ENCODE results near the gene CRELD1. TPM values are rescaled to one million over a fixed set of nuclear protein-coding genes. Genes with fewer than 3 reads are reported as not detected.

CRELD1 gene
- total and polyA plus RNA-seq, 11 donors = 45.9 to 77.8 (median 61.8) TPM

DNA sequence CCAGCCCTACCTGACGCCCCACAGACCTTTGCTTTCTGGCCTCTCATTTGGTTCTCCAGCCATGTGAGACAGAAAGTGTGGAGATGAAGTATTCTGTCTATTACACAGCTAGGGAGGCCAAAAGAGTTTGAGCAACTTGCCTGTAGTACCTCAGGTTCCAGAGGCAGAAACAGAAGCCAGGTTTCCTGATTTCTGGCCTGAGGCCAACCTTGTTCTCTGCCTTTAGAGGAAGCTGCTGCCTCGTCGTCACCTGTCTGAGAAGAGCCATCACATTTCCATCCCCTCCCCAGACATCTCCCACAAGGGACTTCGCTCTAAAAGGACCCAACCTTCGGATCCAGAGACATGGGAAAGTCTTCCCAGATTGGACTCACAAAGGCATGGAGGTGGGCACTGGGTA lies 27.2 kb upstream of the CRELD1 start:
- intact Hi-C loops (cut with DNase I) = no loop called here
- Histone ChIP-seq H3K4me1 (peaks cover 0 to 20% (median 7%) of the 10 kb centered on the region in 12 donors), H3K27me3 (no peaks in the 10 kb centered on the region), H3K4me3 (no peak overlapping the region), H3K36me3 (no peaks in the 10 kb centered on the region), H3K9me3 (no peaks in the 10 kb centered on the region), H3K27ac (no peak overlapping the region)
- ATAC-seq = no peak
- WGBS, 4 donors = 89 to 95% (median 94%) methylated on average over 5 of the region's 5 CpGs
- DNase-seq = no peak
- TF ChIP-seq POLR2A (IDR thresholded peaks at IDR 0.05) = no peak
- TF ChIP-seq, protein P1, sequence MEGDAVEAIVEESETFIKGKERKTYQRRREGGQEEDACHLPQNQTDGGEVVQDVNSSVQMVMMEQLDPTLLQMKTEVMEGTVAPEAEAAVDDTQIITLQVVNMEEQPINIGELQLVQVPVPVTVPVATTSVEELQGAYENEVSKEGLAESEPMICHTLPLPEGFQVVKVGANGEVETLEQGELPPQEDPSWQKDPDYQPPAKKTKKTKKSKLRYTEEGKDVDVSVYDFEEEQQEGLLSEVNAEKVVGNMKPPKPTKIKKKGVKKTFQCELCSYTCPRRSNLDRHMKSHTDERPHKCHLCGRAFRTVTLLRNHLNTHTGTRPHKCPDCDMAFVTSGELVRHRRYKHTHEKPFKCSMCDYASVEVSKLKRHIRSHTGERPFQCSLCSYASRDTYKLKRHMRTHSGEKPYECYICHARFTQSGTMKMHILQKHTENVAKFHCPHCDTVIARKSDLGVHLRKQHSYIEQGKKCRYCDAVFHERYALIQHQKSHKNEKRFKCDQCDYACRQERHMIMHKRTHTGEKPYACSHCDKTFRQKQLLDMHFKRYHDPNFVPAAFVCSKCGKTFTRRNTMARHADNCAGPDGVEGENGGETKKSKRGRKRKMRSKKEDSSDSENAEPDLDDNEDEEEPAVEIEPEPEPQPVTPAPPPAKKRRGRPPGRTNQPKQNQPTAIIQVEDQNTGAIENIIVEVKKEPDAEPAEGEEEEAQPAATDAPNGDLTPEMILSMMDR (IDR thresholded peaks at IDR 0.05) = no peak

DNA sequence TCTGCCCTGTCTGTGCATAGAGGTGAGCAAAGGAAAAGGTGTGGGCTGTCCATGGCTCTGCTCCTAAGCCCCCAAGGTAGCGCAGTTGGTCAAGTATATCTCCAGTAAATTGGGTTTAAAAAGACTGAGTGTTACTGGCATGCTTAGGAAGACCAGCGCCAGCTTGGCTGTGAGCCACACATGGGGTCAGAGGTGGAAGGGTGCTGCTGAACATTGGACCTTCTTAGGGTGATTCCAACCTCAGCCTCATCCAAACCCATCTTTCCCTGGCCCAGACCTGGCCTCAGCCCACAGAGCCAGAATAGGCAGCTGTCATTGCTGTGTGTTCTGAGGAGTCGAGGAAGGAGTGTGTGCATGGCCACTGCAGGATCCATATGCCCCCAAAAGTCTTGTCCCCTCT lies 25.3 kb upstream of the CRELD1 start:
- Histone ChIP-seq H3K4me1 (peaks cover 0 to 8% (median 1%) of the 10 kb centered on the region in 12 donors), H3K27ac (no peak overlapping the region), H3K9me3 (no peaks in the 10 kb centered on the region), H3K27me3 (no peaks in the 10 kb centered on the region), H3K4me3 (no peak overlapping the region), H3K36me3 (no peaks in the 10 kb centered on the region)
- intact Hi-C loops (cut with DNase I) = no loop called here
- WGBS, 4 donors = 87 to 98% (median 95%) methylated on average over 3 of the region's 3 CpGs
- no peak for ATAC-seq
- TF ChIP-seq POLR2A (IDR thresholded peaks at IDR 0.05) = no peak
- TF ChIP-seq, protein P1 (IDR thresholded peaks at IDR 0.05) = no peak
- DNase-seq = no peak

DNA sequence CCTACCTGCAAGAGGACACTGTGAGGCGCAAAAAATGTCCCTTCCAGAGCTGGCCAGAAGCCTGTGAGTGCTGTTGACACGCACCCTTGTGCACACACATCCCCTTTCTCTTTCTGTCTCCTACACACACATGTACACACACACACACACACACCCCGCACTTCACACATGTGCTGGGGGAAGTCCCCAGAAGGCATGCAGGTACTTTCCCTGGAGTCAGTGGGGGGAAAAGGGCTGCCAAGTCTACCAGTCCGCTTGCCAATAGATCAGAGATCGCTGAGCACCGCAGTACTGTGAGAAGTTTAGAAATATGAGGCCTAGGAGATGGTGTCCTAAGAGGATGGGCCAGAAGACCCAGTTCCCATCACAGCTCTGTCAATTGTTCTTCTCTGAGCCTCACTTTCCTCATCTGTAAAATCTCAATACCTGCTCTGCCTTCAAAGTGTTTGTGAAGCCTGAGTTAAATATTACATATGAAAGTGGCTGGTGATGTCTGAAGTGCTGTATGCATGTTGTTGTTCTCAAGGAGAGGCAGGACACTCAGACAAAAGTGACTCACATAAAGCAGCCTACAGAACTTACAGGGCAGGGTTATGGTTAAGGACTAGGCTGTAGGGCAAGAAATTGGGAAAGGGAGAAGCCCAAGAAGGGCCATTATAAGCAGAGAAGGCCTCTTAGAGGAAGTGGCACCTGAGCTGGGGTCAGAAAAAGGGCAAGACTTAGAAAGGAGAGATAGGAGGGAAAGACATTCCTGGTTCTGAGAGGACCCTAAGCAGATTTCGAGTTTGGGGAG lies 24.2 kb upstream of the CRELD1 start:
- H3K9me3 ChIP-seq = no peaks in the 10 kb centered on the region
- no peak for TF ChIP-seq POLR2A (IDR thresholded peaks at IDR 0.05)
- TF ChIP-seq, protein P1 (IDR thresholded peaks at IDR 0.05) = no peak
- H3K4me3 ChIP-seq = no peak overlapping the region
- H3K36me3 ChIP-seq = no peaks in the 10 kb centered on the region
- ATAC-seq = no peak
- intact Hi-C loops (cut with DNase I) = loop anchor here in 2 of 10 donors (5.0 to 10.0 kb wide), 3 partner anchors 57 to 115 kb away; partner anchors contain the start of genes ARPC4 (in 1 of the 2), RPUSD3 (in 1 of the 2) and TADA3 (in 1 of the 2)
- WGBS, 4 donors = 90 to 94% (median 91%) methylated on average over 7 of the region's 7 CpGs
- no peak overlapping the region for H3K27ac ChIP-seq
- no peaks in the 10 kb centered on the region for H3K27me3 ChIP-seq
- DNase-seq = no peak
- H3K4me1 ChIP-seq = peaks cover 0 to 5% (median under 1%) of the 10 kb centered on the region in 12 donors

DNA sequence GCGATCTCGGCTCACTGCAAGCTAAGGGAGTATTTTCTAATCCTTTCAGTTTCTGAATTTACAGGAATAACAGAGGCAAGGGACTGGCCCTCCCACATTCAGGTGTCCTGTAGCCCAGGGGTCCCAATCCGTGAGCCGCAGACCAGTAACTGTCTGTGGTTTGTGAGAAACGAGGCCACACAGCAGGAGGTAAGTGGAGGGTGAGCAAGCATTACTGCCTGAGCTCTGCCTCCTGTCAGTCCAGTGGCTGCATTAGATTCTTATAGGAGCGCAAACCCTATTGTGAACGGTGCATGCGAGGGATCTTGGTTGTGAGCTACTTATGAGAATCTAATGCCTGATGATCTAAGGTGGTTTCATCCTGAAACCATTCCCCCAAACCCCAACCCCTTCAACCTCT lies 21.8 kb upstream of the CRELD1 start:
- no peak for DNase-seq
- Histone ChIP-seq H3K9me3 (no peaks in the 10 kb centered on the region), H3K27me3 (no peaks in the 10 kb centered on the region), H3K4me1 (peaks cover 0 to 25% (median 16%) of the 10 kb centered on the region in 12 donors), H3K36me3 (no peaks in the 10 kb centered on the region), H3K4me3 (no peak overlapping the region), H3K27ac (no peak overlapping the region)
- no peak for ATAC-seq
- WGBS, 4 donors = 76 to 87% (median 80%) methylated on average over 8 of the region's 8 CpGs
- intact Hi-C loops (cut with DNase I) = loop anchor here in 2 of 10 donors (5.0 to 10.0 kb wide), 3 partner anchors 60 to 117 kb away; partner anchors contain the start of genes ARPC4 (in 1 of the 2), RPUSD3 (in 1 of the 2) and TADA3 (in 1 of the 2)
- no peak for TF ChIP-seq POLR2A (IDR thresholded peaks at IDR 0.05)
- TF ChIP-seq, protein P1 (IDR thresholded peaks at IDR 0.05) = no peak
